CD4-positive, alpha-beta T cell treated with Interleukin-2 at 100 ng/mL for 4 hours (primary cell): Measurements from ENCODE around the gene NYAP2.

Experiments
- DNase-seq: peaks from one replicate; pipeline ENCODE4 v3.0.0-alpha.2; 2020; ENCODE audit warnings: low spot score

The NYAP2 gene

GRCh38 chr2:225486236-225486635, 86.7 kb downstream of the NYAP2 start:
- DNase-seq: no peak

- no peak for DNase-seq
Observed at GRCh38 chr2:225487878-225488416, 88.4 kb downstream of the NYAP2 start.

- DNase-seq: no peak
Observed at GRCh38 chr2:225488743-225489142, 89.2 kb downstream of the NYAP2 start.

- no peak for DNase-seq
Observed at GRCh38 chr2:225493420-225494099, 94.0 kb downstream of the NYAP2 start.

GRCh38 chr2:225494100-225494459, 94.6 kb downstream of the NYAP2 start:
- no peak for DNase-seq

GRCh38 chr2:225495706-225496105, 96.2 kb downstream of the NYAP2 start:
- no peak for DNase-seq

GRCh38 chr2:225496568-225496967, 97.1 kb downstream of the NYAP2 start:
- no peak for DNase-seq

GRCh38 chr2:225497166-225497565, 97.7 kb downstream of the NYAP2 start:
- DNase-seq: no peak

- no peak for DNase-seq
Observed at GRCh38 chr2:225501022-225501421, 101.5 kb downstream of the NYAP2 start.

GRCh38 chr2:225502971-225503370, 103.5 kb downstream of the NYAP2 start:
- no peak for DNase-seq

GRCh38 chr2:225510796-225511195, 111.3 kb downstream of the NYAP2 start:
- no peak for DNase-seq

GRCh38 chr2:225512469-225512868, 113.0 kb downstream of the NYAP2 start:
- DNase-seq: no peak

GRCh38 chr2:225512876-225513540, 113.5 kb downstream of the NYAP2 start:
- no peak for DNase-seq

GRCh38 chr2:225515033-225515432, 115.5 kb downstream of the NYAP2 start:
- DNase-seq: no peak

GRCh38 chr2:225526760-225527390, 127.4 kb downstream of the NYAP2 start:
- no peak for DNase-seq

- no peak for DNase-seq
Observed at GRCh38 chr2:225531559-225531958, 132.0 kb downstream of the NYAP2 start.

GRCh38 chr2:225532096-225532495, 132.6 kb downstream of the NYAP2 start:
- DNase-seq: no peak

GRCh38 chr2:225534037-225534436, 134.5 kb downstream of the NYAP2 start:
- DNase-seq: no peak

- no peak for DNase-seq
Observed at GRCh38 chr2:225534697-225535096, 135.2 kb downstream of the NYAP2 start.

- DNase-seq: no peak
Observed at GRCh38 chr2:225536036-225536435, 136.5 kb downstream of the NYAP2 start.

- no peak for DNase-seq
Observed at GRCh38 chr2:225543626-225544025, 144.1 kb downstream of the NYAP2 start.

GRCh38 chr2:225556461-225556860, 157.0 kb downstream of the NYAP2 start:
- no peak for DNase-seq

- no peak for DNase-seq
Observed at GRCh38 chr2:225558399-225559071, 159.0 kb downstream of the NYAP2 start.
